Measurements from ENCODE around the gene MED13.

GRCh38 chr17:62032480-62032879, 32.6 kb downstream of the MED13 start:
- TF ChIP-seq CTCF (IDR thresholded peaks at IDR 0.05; ENCODE audit: insufficient read depth, low read length) (no peak), POLR2AphosphoS5 (IDR thresholded peaks at IDR 0.05; ENCODE audit: low read depth) (no peak), REST (IDR thresholded peaks at IDR 0.05; ENCODE audit: insufficient replicate concordance, low read depth) (no peak)

All from HL-60 (cell line).